HepG2 (cell line): ENCODE measurements around the gene IGFBP6. TPM values are rescaled to one million over a fixed set of nuclear protein-coding genes. Genes with fewer than 3 reads are reported as not detected.

ENCODE experiments used
- CENPX ChIP-seq: sonication (generic); formaldehyde crosslinking; IDR thresholded peaks from 2 replicates; pipeline ENCODE4 v1.9.0; 2021; ENCODE audit warnings: mild to moderate bottlenecking, missing genetic modification reagents, moderate library complexity
- CREM ChIP-seq, 2 experiments: sonication (generic) in 1 of 2; formaldehyde crosslinking in 1 of 2; IDR thresholded peaks; 2 replicates each; pipeline versions ENCODE4 v1.4.0 to v1.6.1; 2016 to 2020; ENCODE audit warnings: antibody characterized with exemption in 1 of 2, mild to moderate bottlenecking in 1 of 2, missing genetic modification reagents in 1 of 2
- DDIT3 ChIP-seq: sonication (generic); formaldehyde crosslinking; IDR thresholded peaks from 2 replicates; pipeline ENCODE4 v1.4.0; 2020; ENCODE audit warnings: mild to moderate bottlenecking, missing genetic modification reagents
- EED ChIP-seq: sonication (generic); formaldehyde crosslinking; IDR thresholded peaks from 2 replicates; pipeline ENCODE4 v1.5.0; 2020; ENCODE audit warnings: mild to moderate bottlenecking, missing genetic modification reagents
- FOSL2 ChIP-seq: sonication (generic); formaldehyde crosslinking; IDR thresholded peaks from 2 replicates; pipeline ENCODE4 v1.4.0; 2020; ENCODE audit warnings: missing genetic modification reagents
- FOXA1 ChIP-seq, 2 experiments: fragments of 450-650 bp in 1 of 2; sonication (generic) in 1 of 2; formaldehyde crosslinking in 1 of 2; IDR thresholded peaks; 2 replicates each; pipeline versions ENCODE4 v1.4.0 to v1.6.1; 2016 to 2020; ENCODE audit warnings: missing genetic modification reagents in 1 of 2
- JARID2 ChIP-seq: sonication (generic); formaldehyde crosslinking; IDR thresholded peaks from 2 replicates; pipeline ENCODE4 v1.8.1; 2023; ENCODE audit warnings: missing genetic modification reagents, inconsistent platforms; ENCODE audit not compliant: insufficient replicate concordance
- MAX ChIP-seq: IDR thresholded peaks from 2 replicates; pipeline ENCODE4 v1.6.1; 2012; ENCODE audit warnings: inconsistent platforms
- MAZ ChIP-seq, 2 experiments: sonication (generic) in 1 of 2; formaldehyde crosslinking in 1 of 2; IDR thresholded peaks; 2 replicates each; pipeline versions ENCODE4 v1.5.0 to v1.6.1; 2012 to 2020; ENCODE audit warnings: low read depth in 2 of 2, mild to moderate bottlenecking in 2 of 2, borderline replicate concordance in 1 of 2, improper control_type of control experiment in 1 of 2, low read length in 1 of 2, missing genetic modification reagents in 1 of 2, moderate library complexity in 1 of 2
- MTF1 ChIP-seq: sonication (generic); formaldehyde crosslinking; IDR thresholded peaks from 2 replicates; pipeline ENCODE4 v1.5.0; 2020; ENCODE audit warnings: missing genetic modification reagents
- MXD3 ChIP-seq: IDR thresholded peaks from 2 replicates; pipeline ENCODE4 v1.6.1; 2016; ENCODE audit warnings: mild to moderate bottlenecking, missing biosample characterization, missing genetic modification reagents
- SMAD3 ChIP-seq: sonication (generic); formaldehyde crosslinking; IDR thresholded peaks from 2 replicates; pipeline ENCODE4 v1.4.0; 2020; ENCODE audit warnings: missing genetic modification reagents
- SRSF9 ChIP-seq: fragments of 200-400 bp; formaldehyde crosslinking; IDR thresholded peaks from 2 replicates; pipeline ENCODE4 v1.6.1; 2018; ENCODE audit warnings: borderline replicate concordance, mild to moderate bottlenecking, low read depth, low read length; ENCODE audit not compliant: insufficient read depth, poor library complexity, severe bottlenecking
- ZNF234 ChIP-seq: sonication (generic); formaldehyde crosslinking; conservative IDR thresholded peaks from 2 replicates; pipeline ENCODE4 v1.5.1; 2020; ENCODE audit warnings: mild to moderate bottlenecking, missing genetic modification reagents
- ZNF260 ChIP-seq: sonication (generic); formaldehyde crosslinking; IDR thresholded peaks from 2 replicates; pipeline ENCODE4 v1.4.0; 2020; ENCODE audit warnings: missing genetic modification reagents, low read depth, mild to moderate bottlenecking, borderline replicate concordance
- ZNF292 ChIP-seq: sonication (generic); formaldehyde crosslinking; IDR thresholded peaks from 2 replicates; pipeline ENCODE4 v1.8.1; 2022; ENCODE audit warnings: mild to moderate bottlenecking, low read depth, missing genetic modification reagents, borderline replicate concordance
- ZNF530 ChIP-seq: sonication (generic); formaldehyde crosslinking; IDR thresholded peaks from 2 replicates; pipeline ENCODE4 v1.5.0; 2020; ENCODE audit warnings: low read depth, mild to moderate bottlenecking, missing genetic modification reagents
- ZNF562 ChIP-seq: sonication (generic); formaldehyde crosslinking; IDR thresholded peaks from 2 replicates; pipeline ENCODE4 v1.8.0; 2022; ENCODE audit warnings: missing genetic modification reagents, borderline replicate concordance
- ZNF607 ChIP-seq: sonication (generic); formaldehyde crosslinking; IDR thresholded peaks from 2 replicates; pipeline ENCODE4 v1.5.1; 2020; ENCODE audit warnings: missing genetic modification reagents, mild to moderate bottlenecking, borderline replicate concordance
- ZNF7 ChIP-seq: IDR thresholded peaks from 2 replicates; pipeline ENCODE4 v1.6.1; 2016; ENCODE audit warnings: missing biosample characterization, missing genetic modification reagents
- ZNF776 ChIP-seq: sonication (generic); formaldehyde crosslinking; IDR thresholded peaks from 2 replicates; pipeline ENCODE4 v1.4.0; 2020; ENCODE audit warnings: mild to moderate bottlenecking, missing genetic modification reagents
- polyA plus RNA-seq, 8 experiments: library from polyadenylated mRNA; depleted of rRNA in 3 of 8; stranded (reverse) in 7 of 8; unstranded in 1 of 8; fragments of >200 nt; fragmentation: Illumina TruSeq in 4 of 8; extraction: Trizol in 4 of 8; gene quantifications; 2 replicates each; pipeline versions ENCODE4 v1.2.1 to v1.2.3, GENCODE V29; 2011 to 2016; ENCODE audit warnings: low read depth in 4 of 8, missing spikeins in 1 of 8, mixed read lengths in 1 of 8; ENCODE audit not compliant: insufficient read depth in 1 of 8
- total RNA-seq, 5 experiments: library from RNA; depleted of rRNA; stranded (reverse); fragments of >200 nt; fragmentation: Illumina TruSeq; extraction: Trizol; gene quantifications; 2 replicates each; pipeline ENCODE4 v1.2.3, GENCODE V29; 2016; ENCODE audit warnings: low read depth in 1 of 5
- TF ChIP-seq, protein P1 (sequence below): sonication (generic); formaldehyde crosslinking; IDR thresholded peaks from 2 replicates; pipeline ENCODE4 v1.5.1; 2020; ENCODE audit warnings: missing genetic modification reagents, mild to moderate bottlenecking, borderline replicate concordance
- TF ChIP-seq, protein P2 (sequence below): sonication (generic); formaldehyde crosslinking; IDR thresholded peaks from 2 replicates; pipeline ENCODE4 v1.9.0; 2021; ENCODE audit warnings: missing genetic modification reagents, borderline replicate concordance

Gene IGFBP6
- total and polyA plus RNA-seq, 2 of the 13 experiments (the other 11 are each of a cell fraction or from before 2014, with no cell fraction given), result 3.9 to 25.2 TPM

- TF ChIP-seq MAZ (IDR thresholded peaks at IDR 0.05; ENCODE audit: borderline replicate concordance, low read depth, low read length), result peak; percentile 81
- TF ChIP-seq MAZ (CRISPR knock-in tag; IDR thresholded peaks at IDR 0.05; ENCODE audit: low read depth), result peak; percentile 69
- peak; percentile 28; the same call in 1 of the 2 replicates for TF ChIP-seq ZNF776
- TF ChIP-seq JARID2 (CRISPR knock-in tag), result no peak
- no peak for TF ChIP-seq ZNF260
- TF ChIP-seq ZNF234 (CRISPR knock-in tag), result peak; percentile 61; the same call in 1 of the 2 replicates
- TF ChIP-seq CENPX (CRISPR knock-in tag), result no peak
- TF ChIP-seq, protein P1, sequence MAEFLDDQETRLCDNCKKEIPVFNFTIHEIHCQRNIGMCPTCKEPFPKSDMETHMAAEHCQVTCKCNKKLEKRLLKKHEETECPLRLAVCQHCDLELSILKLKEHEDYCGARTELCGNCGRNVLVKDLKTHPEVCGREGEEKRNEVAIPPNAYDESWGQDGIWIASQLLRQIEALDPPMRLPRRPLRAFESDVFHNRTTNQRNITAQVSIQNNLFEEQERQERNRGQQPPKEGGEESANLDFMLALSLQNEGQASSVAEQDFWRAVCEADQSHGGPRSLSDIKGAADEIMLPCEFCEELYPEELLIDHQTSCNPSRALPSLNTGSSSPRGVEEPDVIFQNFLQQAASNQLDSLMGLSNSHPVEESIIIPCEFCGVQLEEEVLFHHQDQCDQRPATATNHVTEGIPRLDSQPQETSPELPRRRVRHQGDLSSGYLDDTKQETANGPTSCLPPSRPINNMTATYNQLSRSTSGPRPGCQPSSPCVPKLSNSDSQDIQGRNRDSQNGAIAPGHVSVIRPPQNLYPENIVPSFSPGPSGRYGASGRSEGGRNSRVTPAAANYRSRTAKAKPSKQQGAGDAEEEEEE (CRISPR knock-in tag), result no peak
- no peak for TF ChIP-seq ZNF530
- TF ChIP-seq MAX, result no peak
- no peak for TF ChIP-seq FOXA1 (IDR thresholded peaks at IDR 0.05)
- no peak for TF ChIP-seq FOXA1 (CRISPR knock-in tag; IDR thresholded peaks at IDR 0.05)
- TF ChIP-seq EED, result no peak
- peak; percentile 75; the same call in 1 of the 2 replicates for TF ChIP-seq ZNF292 (CRISPR knock-in tag)
- no peak; the same call in 1 of the 2 replicates for TF ChIP-seq CREM (IDR thresholded peaks at IDR 0.05)
- no peak for TF ChIP-seq CREM (CRISPR knock-in tag; IDR thresholded peaks at IDR 0.05)
- no peak for TF ChIP-seq ZNF7
- no peak for TF ChIP-seq ZNF562 (CRISPR knock-in tag)
- TF ChIP-seq FOSL2, result no peak; the same call in 1 of the 2 replicates
- TF ChIP-seq DDIT3 (CRISPR knock-in tag), result no peak
- TF ChIP-seq MXD3 (CRISPR knock-in tag), result peak; percentile 64; the same call in 1 of the 2 replicates
- TF ChIP-seq SRSF9, result no peak
- TF ChIP-seq MTF1, result no peak
- TF ChIP-seq ZNF607 (CRISPR knock-in tag), result peak; percentile 67; the same call in 1 of the 2 replicates
- TF ChIP-seq SMAD3 (CRISPR knock-in tag), result peak; percentile 39; the same call in 1 of the 2 replicates
- TF ChIP-seq, protein P2, sequence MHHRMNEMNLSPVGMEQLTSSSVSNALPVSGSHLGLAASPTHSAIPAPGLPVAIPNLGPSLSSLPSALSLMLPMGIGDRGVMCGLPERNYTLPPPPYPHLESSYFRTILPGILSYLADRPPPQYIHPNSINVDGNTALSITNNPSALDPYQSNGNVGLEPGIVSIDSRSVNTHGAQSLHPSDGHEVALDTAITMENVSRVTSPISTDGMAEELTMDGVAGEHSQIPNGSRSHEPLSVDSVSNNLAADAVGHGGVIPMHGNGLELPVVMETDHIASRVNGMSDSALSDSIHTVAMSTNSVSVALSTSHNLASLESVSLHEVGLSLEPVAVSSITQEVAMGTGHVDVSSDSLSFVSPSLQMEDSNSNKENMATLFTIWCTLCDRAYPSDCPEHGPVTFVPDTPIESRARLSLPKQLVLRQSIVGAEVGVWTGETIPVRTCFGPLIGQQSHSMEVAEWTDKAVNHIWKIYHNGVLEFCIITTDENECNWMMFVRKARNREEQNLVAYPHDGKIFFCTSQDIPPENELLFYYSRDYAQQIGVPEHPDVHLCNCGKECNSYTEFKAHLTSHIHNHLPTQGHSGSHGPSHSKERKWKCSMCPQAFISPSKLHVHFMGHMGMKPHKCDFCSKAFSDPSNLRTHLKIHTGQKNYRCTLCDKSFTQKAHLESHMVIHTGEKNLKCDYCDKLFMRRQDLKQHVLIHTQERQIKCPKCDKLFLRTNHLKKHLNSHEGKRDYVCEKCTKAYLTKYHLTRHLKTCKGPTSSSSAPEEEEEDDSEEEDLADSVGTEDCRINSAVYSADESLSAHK, result no peak
These were observed 47.7 kb upstream of the IGFBP6 start, which contains the start of gene TNS2 (continued) for GRCh38 chr12:53049571-53050318.
